Suprapubic skin (tissue), 4 donors: ENCODE measurements around the gene SFPQ.

Experiments used
- EP300 ChIP-seq: sonication (generic); formaldehyde crosslinking; IDR thresholded peaks from one replicate; pipeline ENCODE4 v1.6.1; 2017; ENCODE audit warnings: antibody characterized with exemption
- POLR2A ChIP-seq, 2 donors: fragments of 450-650 bp; IDR thresholded peaks; one replicate each; pipeline ENCODE4 v1.6.1; 2017; ENCODE audit warnings: antibody characterized with exemption in 2 of 2, mild to moderate bottlenecking in 2 of 2, moderate library complexity in 2 of 2
- POLR2AphosphoS5 ChIP-seq, 3 donors: sonication (generic); formaldehyde crosslinking; IDR thresholded peaks; one replicate each; pipeline ENCODE4 v1.6.1; 2017; ENCODE audit warnings: antibody characterized with exemption in 3 of 3
- TF ChIP-seq, protein P1 (sequence below), 2 donors: fragments of 200-600 bp in 1 of 2; fragments of 450-650 bp in 1 of 2; sonication (generic) in 1 of 2; IDR thresholded peaks; one replicate each; pipeline ENCODE4 v1.5.1; 2016 to 2019; ENCODE audit warnings: antibody characterized with exemption in 2 of 2, mild to moderate bottlenecking in 1 of 2, moderate library complexity in 1 of 2

DNA sequence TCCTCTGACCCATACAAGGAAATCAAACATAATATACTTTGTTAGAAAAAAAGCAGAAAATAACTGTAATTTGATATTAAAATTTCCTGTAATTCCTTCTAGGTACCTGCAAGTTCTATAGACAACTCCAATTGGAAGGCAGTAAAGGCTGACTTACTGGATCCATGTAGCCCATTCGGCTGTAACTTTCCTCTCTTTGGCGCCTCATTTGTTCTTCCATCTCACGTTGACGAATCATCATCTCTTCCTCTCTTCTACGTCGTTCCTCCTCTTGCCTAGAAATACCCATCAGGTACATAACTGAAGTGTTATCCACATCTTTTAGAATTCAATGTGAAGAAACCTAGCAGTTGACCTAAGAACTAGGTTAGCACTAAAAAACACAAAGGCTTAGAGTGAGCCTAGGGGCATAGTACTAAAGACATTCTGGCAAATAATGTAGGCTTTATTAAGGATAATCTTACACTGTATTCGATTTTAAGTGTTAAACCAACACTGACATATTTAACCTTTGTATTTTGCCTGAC lies 5.1 kb downstream of the SFPQ start:
- TF ChIP-seq, protein P1, sequence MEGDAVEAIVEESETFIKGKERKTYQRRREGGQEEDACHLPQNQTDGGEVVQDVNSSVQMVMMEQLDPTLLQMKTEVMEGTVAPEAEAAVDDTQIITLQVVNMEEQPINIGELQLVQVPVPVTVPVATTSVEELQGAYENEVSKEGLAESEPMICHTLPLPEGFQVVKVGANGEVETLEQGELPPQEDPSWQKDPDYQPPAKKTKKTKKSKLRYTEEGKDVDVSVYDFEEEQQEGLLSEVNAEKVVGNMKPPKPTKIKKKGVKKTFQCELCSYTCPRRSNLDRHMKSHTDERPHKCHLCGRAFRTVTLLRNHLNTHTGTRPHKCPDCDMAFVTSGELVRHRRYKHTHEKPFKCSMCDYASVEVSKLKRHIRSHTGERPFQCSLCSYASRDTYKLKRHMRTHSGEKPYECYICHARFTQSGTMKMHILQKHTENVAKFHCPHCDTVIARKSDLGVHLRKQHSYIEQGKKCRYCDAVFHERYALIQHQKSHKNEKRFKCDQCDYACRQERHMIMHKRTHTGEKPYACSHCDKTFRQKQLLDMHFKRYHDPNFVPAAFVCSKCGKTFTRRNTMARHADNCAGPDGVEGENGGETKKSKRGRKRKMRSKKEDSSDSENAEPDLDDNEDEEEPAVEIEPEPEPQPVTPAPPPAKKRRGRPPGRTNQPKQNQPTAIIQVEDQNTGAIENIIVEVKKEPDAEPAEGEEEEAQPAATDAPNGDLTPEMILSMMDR (IDR thresholded peaks at IDR 0.05), result no peak
- TF ChIP-seq EP300 (no peak), POLR2A (IDR thresholded peaks at IDR 0.05) (no peak), POLR2AphosphoS5 (IDR thresholded peaks at IDR 0.05) (no peak)
